H1 (cell line): ENCODE measurements around the gene RPS26. TPM values are rescaled to one million over a fixed set of nuclear protein-coding genes. Genes with fewer than 3 reads are reported as not detected.

Experiments
- CTCF ChIA-PET: fragments of 300-600 bp; sonication (Branson Sonifier 250); formaldehyde crosslinking; loops from one replicate; lab custom pipeline; 2021; ENCODE audit not compliant: partially characterized antibody; lab: Charles Lee
- POLR2A ChIA-PET: fragments of 300-600 bp; sonication (Branson Sonifier 250); formaldehyde crosslinking; loops from one replicate; lab custom pipeline; 2021; ENCODE audit warnings: inconsistent platforms; ENCODE audit not compliant: partially characterized antibody; lab: Charles Lee
- DNase-seq, 2 experiments: peaks; one replicate each; pipeline versions ENCODE4 v3.0.0 to v3.0.0-alpha.2; 2010 to 2022; ENCODE audit warnings: low spot score in 2 of 2, low read depth in 1 of 2, mixed read lengths in 1 of 2
- FAIRE-seq: peaks from 2 replicates; lab custom pipeline; 2011; peaks lifted over from hg19 to GRCh38; lab: Jason Lieb, UNC
- H2AFZ ChIP-seq: 2 replicates; pipeline ENCODE4 v1.8.1; 2012; ENCODE audit warnings: low read length, inconsistent platforms
- H2AK5ac ChIP-seq: 2 replicates; pipeline ENCODE4 v1.6.1; 2013; ENCODE audit warnings: low read depth, low read length
- H2BK120ac ChIP-seq: replicated peaks from 2 replicates; pipeline ENCODE3; 2013; ENCODE audit warnings: low read depth, low read length, inconsistent platforms
- H2BK12ac ChIP-seq: 2 replicates; pipeline ENCODE4 v1.6.1; 2013; ENCODE audit warnings: low read depth, low read length
- H2BK15ac ChIP-seq: 2 replicates; pipeline ENCODE4 v1.6.1; 2013; ENCODE audit warnings: low read length
- H2BK20ac ChIP-seq: 2 replicates; pipeline ENCODE4 v1.6.1; 2013; ENCODE audit warnings: low read length
- H2BK5ac ChIP-seq: 2 replicates; pipeline ENCODE4 v1.6.1; 2013; ENCODE audit warnings: low read depth, low read length
- H3K14ac ChIP-seq: 2 replicates; pipeline ENCODE4 v1.6.1; 2013; ENCODE audit warnings: inconsistent platforms; ENCODE audit not compliant: insufficient read length
- H3K18ac ChIP-seq: 2 replicates; pipeline ENCODE4 v1.6.1; 2013; ENCODE audit warnings: low read length; ENCODE audit errors: extremely low read depth
- H3K23ac ChIP-seq: 2 replicates; pipeline ENCODE4 v1.6.1; 2013; ENCODE audit warnings: inconsistent platforms; ENCODE audit not compliant: insufficient read length
- H3K23me2 ChIP-seq: 2 replicates; pipeline ENCODE4 v1.6.1; 2013; ENCODE audit warnings: low read depth, low read length
- H3K27ac ChIP-seq: 2 replicates; pipeline ENCODE4 v1.6.1; 2011; ENCODE audit warnings: low read depth, low read length, inconsistent platforms
- H3K27me3 ChIP-seq, 4 experiments: replicated peaks in 1 of 4; 1 replicate in 1 of 4; 2 replicates in 3 of 4; pipeline versions ENCODE4 v1.6.1 to v1.8.1; 2011 to 2013; ENCODE audit warnings: low read length in 3 of 4, mild to moderate bottlenecking in 3 of 4, inconsistent platforms in 2 of 4, mixed read lengths in 2 of 4, moderate library complexity in 1 of 4; ENCODE audit not compliant: control insufficient read depth in 3 of 4, insufficient read depth in 3 of 4; ENCODE audit errors: extremely low read depth in 1 of 4
- H3K36me3 ChIP-seq, 4 experiments: 2 replicates each; pipeline versions ENCODE4 v1.6.1 to v1.8.1; 2011 to 2013; ENCODE audit warnings: mild to moderate bottlenecking in 4 of 4, low read length in 3 of 4, moderate library complexity in 2 of 4, control low read depth in 1 of 4, inconsistent platforms in 1 of 4; ENCODE audit not compliant: insufficient read depth in 4 of 4, control insufficient read depth in 2 of 4
- H3K4ac ChIP-seq: replicated peaks from 2 replicates; pipeline ENCODE3; 2013; ENCODE audit warnings: low read length, low read depth, mixed read lengths, inconsistent platforms; ENCODE audit not compliant: insufficient read length
- H3K4me1 ChIP-seq, 4 experiments: replicated peaks in 1 of 4; 1 replicate in 1 of 4; 2 replicates in 3 of 4; pipeline versions ENCODE4 v1.6.1 to v1.8.1; 2011 to 2013; ENCODE audit warnings: low read length in 3 of 4, inconsistent platforms in 2 of 4, mixed read lengths in 1 of 4; ENCODE audit not compliant: insufficient read depth in 4 of 4, control insufficient read depth in 3 of 4
- H3K4me2 ChIP-seq, 2 experiments: 2 replicates each; pipeline versions ENCODE4 v1.6.1 to v1.8.1; 2011 to 2013; ENCODE audit warnings: low read depth in 2 of 2, low read length in 2 of 2, control low read depth in 1 of 2, inconsistent platforms in 1 of 2, mild to moderate bottlenecking in 1 of 2; ENCODE audit not compliant: insufficient read depth in 1 of 2
- H3K4me3 ChIP-seq, 4 experiments: fragments of 200-600, 300-600 bp in 1 of 4; sonication (generic), shearing (Covaris generic), sonication (Bioruptor Twin) in 1 of 4; 2 replicates each; pipeline versions ENCODE4 v1.5.1 to v1.8.1; 2011 to 2016; ENCODE audit warnings: low read length in 4 of 4, low read depth in 3 of 4, control low read depth in 2 of 4, inconsistent platforms in 2 of 4, mild to moderate bottlenecking in 2 of 4, mixed read lengths in 1 of 4, moderate library complexity in 1 of 4; ENCODE audit not compliant: insufficient read depth in 2 of 4; ENCODE audit errors: extremely low read depth in 1 of 4
- H3K56ac ChIP-seq: replicated peaks from 2 replicates; pipeline ENCODE3; 2013; ENCODE audit warnings: low read depth, mild to moderate bottlenecking, mixed read lengths, low read length, inconsistent platforms; ENCODE audit not compliant: insufficient read length
- H3K79me1 ChIP-seq: 2 replicates; pipeline ENCODE4 v1.6.1; 2013; ENCODE audit warnings: low read depth, low read length, control low read depth
- H3K79me2 ChIP-seq, 2 experiments: 2 replicates each; pipeline versions ENCODE4 v1.6.1 to v1.8.1; 2012 to 2013; ENCODE audit warnings: low read length in 2 of 2, mild to moderate bottlenecking in 2 of 2, inconsistent platforms in 1 of 2; ENCODE audit not compliant: insufficient read depth in 2 of 2, control insufficient read depth in 1 of 2
- H3K9ac ChIP-seq, 4 experiments: replicated peaks in 1 of 4; 1 replicate in 1 of 4; 2 replicates in 3 of 4; pipeline versions ENCODE4 v1.6.1 to v1.8.1; 2011 to 2013; ENCODE audit warnings: low read depth in 3 of 4, low read length in 3 of 4, control low read depth in 2 of 4, mild to moderate bottlenecking in 2 of 4, moderate library complexity in 2 of 4, inconsistent platforms in 1 of 4; ENCODE audit errors: extremely low read depth in 1 of 4
- H3K9me3 ChIP-seq, 2 experiments: 2 replicates each; pipeline versions ENCODE4 v1.6.1 to v1.8.1; 2012 to 2013; ENCODE audit warnings: mild to moderate bottlenecking in 2 of 2, moderate library complexity in 2 of 2, control low read depth in 1 of 2, inconsistent platforms in 1 of 2, low read depth in 1 of 2, low read length in 1 of 2, mixed read lengths in 1 of 2; ENCODE audit not compliant: insufficient read depth in 2 of 2
- H4K20me1 ChIP-seq, 2 experiments: replicated peaks in 1 of 2; 2 replicates each; pipeline versions ENCODE3 to v1.8.1; 2011 to 2013; ENCODE audit warnings: inconsistent platforms in 2 of 2, low read length in 2 of 2, mild to moderate bottlenecking in 1 of 2; ENCODE audit not compliant: insufficient read depth in 2 of 2, control insufficient read depth in 1 of 2
- H4K5ac ChIP-seq: 2 replicates; pipeline ENCODE4 v1.6.1; 2013; ENCODE audit warnings: low read length, low read depth, mixed read lengths, inconsistent platforms; ENCODE audit not compliant: insufficient read length
- H4K8ac ChIP-seq: 2 replicates; pipeline ENCODE4 v1.8.0; 2013; ENCODE audit warnings: mild to moderate bottlenecking, moderate library complexity, low read length, inconsistent platforms; ENCODE audit not compliant: insufficient read depth; ENCODE audit errors: extremely low read depth
- H4K91ac ChIP-seq: replicated peaks from 2 replicates; pipeline ENCODE3; 2013; ENCODE audit warnings: low read length, mixed read lengths, inconsistent platforms; ENCODE audit not compliant: insufficient read length
- ASH2L ChIP-seq: fragments of 200-600, 300-600 bp; sonication (generic); IDR thresholded peaks from one replicate; pipeline ENCODE4 v1.7.1; 2017; ENCODE audit warnings: low read length
- CHD1 ChIP-seq: IDR thresholded peaks from 2 replicates; pipeline ENCODE4 v1.6.1; 2012; ENCODE audit warnings: low read depth, low read length, improper control_type of control experiment
- CHD2 ChIP-seq: IDR thresholded peaks from 2 replicates; pipeline ENCODE4 v1.6.1; 2012; ENCODE audit warnings: low read length, improper control_type of control experiment
- NANOG ChIP-seq: IDR thresholded peaks from 2 replicates; pipeline ENCODE4 v1.6.1; 2011; ENCODE audit warnings: low read length, low read depth, mild to moderate bottlenecking, inconsistent platforms; ENCODE audit not compliant: insufficient read depth, poor library complexity, severe bottlenecking
- RAD21 ChIP-seq, 2 experiments: IDR thresholded peaks in 1 of 2; conservative IDR thresholded peaks in 1 of 2; 2 replicates each; pipeline ENCODE4 v1.6.1; 2011; ENCODE audit warnings: low read depth in 2 of 2, low read length in 2 of 2, improper control_type of control experiment in 1 of 2, inconsistent platforms in 1 of 2, mild to moderate bottlenecking in 1 of 2, moderate library complexity in 1 of 2
- RBBP5 ChIP-seq: IDR thresholded peaks from 2 replicates; pipeline ENCODE4 v1.7.1; 2012; ENCODE audit warnings: low read depth, mild to moderate bottlenecking, inconsistent platforms, low read length, moderate library complexity, borderline replicate concordance
- SIN3A ChIP-seq, 2 experiments: IDR thresholded peaks in 1 of 2; conservative IDR thresholded peaks in 1 of 2; 2 replicates each; pipeline ENCODE4 v1.6.1; 2011 to 2012; ENCODE audit warnings: low read length in 2 of 2, improper control_type of control experiment in 1 of 2, low read depth in 1 of 2, mild to moderate bottlenecking in 1 of 2
- SP4 ChIP-seq: IDR thresholded peaks from 2 replicates; pipeline ENCODE4 v1.6.1; 2012; ENCODE audit warnings: low read length, inconsistent platforms
- SRF ChIP-seq: IDR thresholded peaks from 2 replicates; pipeline ENCODE4 v1.6.1; 2011; ENCODE audit warnings: mild to moderate bottlenecking, low read depth, low read length, moderate library complexity
- WGBS, 2 experiments: shearing (Covaris generic) in 1 of 2; methylation state at CpG; one replicate each; pipeline versions ENCODE4 v1.1.6 to v1.1.7; 2013 to 2015; ENCODE audit warnings: low lambda C conversion rate in 2 of 2, mixed read lengths in 2 of 2, inconsistent platforms in 1 of 2, low coverage in 1 of 2, missing lambda C conversion rate in 1 of 2; ENCODE audit not compliant: insufficient replicate concordance in 2 of 2, insufficient coverage in 1 of 2, insufficient read length in 1 of 2; ENCODE audit errors: extremely low coverage in 1 of 2, missing lambda C conversion rate in 1 of 2; 5-methylcytosine and 5-hydroxymethylcytosine counted together
- polyA plus RNA-seq, 7 experiments: library from polyadenylated mRNA; depleted of rRNA in 3 of 7; stranded (reverse) in 5 of 7; unstranded in 2 of 7; fragments of >200 nt in 5 of 7; fragments of 200-250 nt in 2 of 7; gene quantifications; 1 replicate in 5 of 7; 2 replicates in 1 of 7; 4 replicates in 1 of 7; pipeline versions ENCODE4 v1.2.1 to v1.2.3, GENCODE V29; 2011 to 2013; ENCODE audit warnings: missing spikeins in 2 of 7, mixed read lengths in 2 of 7
- total RNA-seq: library from RNA; stranded (reverse); fragmentation: NEBNext Ultra II Directional; extraction: Animal tissue kit (Norgen Biotek cat#: 25700); gene quantifications from 2 replicates; pipeline ENCODE4 v1.2.1, GENCODE V29; 2021
- TF ChIP-seq, protein P1 (sequence below): IDR thresholded peaks from 2 replicates; pipeline ENCODE4 v1.6.1; 2012; ENCODE audit warnings: inconsistent platforms

Gene RPS26
- total and polyA plus RNA-seq, 2 of the 8 experiments (the other 6 are each of a cell fraction or from before 2014, with no cell fraction given), result 53.4 to 1,922 TPM

DNA sequence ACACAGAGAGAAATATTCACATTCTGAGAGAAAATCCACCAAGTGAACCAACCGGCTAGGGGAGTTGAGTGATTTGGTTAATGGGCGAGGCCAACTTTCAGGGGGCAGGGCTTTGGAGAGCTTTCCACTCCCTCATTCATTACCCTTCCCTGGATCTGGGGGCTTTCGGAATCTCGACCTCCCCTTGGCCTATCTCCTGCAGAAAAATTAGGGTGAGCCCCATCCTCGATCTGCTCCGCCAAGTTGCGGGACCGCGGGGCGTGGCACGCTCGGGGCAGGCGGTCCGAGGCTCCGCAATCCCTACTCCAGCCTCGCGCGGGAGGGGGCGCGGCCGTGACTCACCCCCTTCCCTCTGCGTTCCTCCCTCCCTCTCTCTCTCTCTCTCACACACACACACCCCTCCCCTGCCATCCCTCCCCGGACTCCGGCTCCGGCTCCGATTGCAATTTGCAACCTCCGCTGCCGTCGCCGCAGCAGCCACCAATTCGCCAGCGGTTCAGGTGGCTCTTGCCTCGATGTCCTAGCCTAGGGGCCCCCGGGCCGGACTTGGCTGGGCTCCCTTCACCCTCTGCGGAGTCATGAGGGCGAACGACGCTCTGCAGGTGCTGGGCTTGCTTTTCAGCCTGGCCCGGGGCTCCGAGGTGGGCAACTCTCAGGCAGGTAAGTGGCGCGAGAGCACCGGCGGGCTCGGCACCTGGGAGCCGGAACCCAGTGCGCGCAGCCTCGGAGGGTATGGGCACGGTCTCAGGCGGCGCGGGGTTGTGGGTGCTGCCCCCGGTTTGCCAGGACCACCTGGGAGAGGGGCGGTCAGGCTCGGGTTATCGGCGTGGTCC, 38.2 kb downstream of the RPS26 start, which contains the start of gene ERBB3:
TSS of gene ERBB3 (plus strand) at position 443 of the 833 bp plus-strand sequence. CDS start at position 579, 136 bp downstream.
- peak within 1 kb of the TSS; percentile 97 for H3K56ac ChIP-seq
- H4K20me1 ChIP-seq, result peaks cover 2 to 10% of the 10 kb centered on the region in 2 experiments
- peak within 1 kb of the TSS; percentile 92 for H3K27ac ChIP-seq
- H3K27me3 ChIP-seq, result no peaks in the 10 kb centered on the region
- peak within 1 kb of the TSS; percentile 96 for H2BK120ac ChIP-seq
- peak within 1 kb of the TSS; percentile 99 for H4K8ac ChIP-seq
- peak within 1 kb of the TSS; percentile 100 for H4K5ac ChIP-seq
- no peak within 1 kb of the TSS; the same call in 1 of the 2 replicates for H2AK5ac ChIP-seq
- ChIA-PET POLR2A (interaction anchor here (0.6 to 8.9 kb wide), 46 partner anchors 14 to 356 kb away, joined by 3 to 112 read pairs (median 4); partner anchors contain the start of genes ANKRD52, ESYT1, IKZF4 and MYL6), CTCF (interaction anchor here (0.5 to 5.1 kb wide), 28 partner anchors 11 to 274 kb away, joined by 3 to 31 read pairs (median 4); partner anchors contain the start of genes ESYT1, ORMDL2, PA2G4 and RNF41)
- peak within 1 kb of the TSS; percentile 62 to 97 for H3K4me2 ChIP-seq
- H2AFZ ChIP-seq, result peak within 1 kb of the TSS; percentile 99
- no peak within 1 kb of the TSS for H3K14ac ChIP-seq
- H3K23ac ChIP-seq, result no peak within 1 kb of the TSS
- peak within 1 kb of the TSS; percentile 98 for H2BK5ac ChIP-seq
- peaks cover 6% of the 10 kb centered on the region; the same call in 1 of the 2 replicates for H3K79me1 ChIP-seq
- no peak within 1 kb of the TSS for H3K4ac ChIP-seq
- H3K36me3 ChIP-seq, result peaks cover 0 to 3% (median 2%) of the 10 kb centered on the region in 4 experiments; a peak in 6 of 8 replicates
- WGBS, 2 experiments, result 2% methylated on average over 54 of the region's 59 CpGs; no CpG with 5 or more reads in 1 of the 2 experiments
- 0 out of 2 replicates have a peak within 1 kb of the TSS, but pooled peaks have one; percentile 61 for H2BK20ac ChIP-seq
- no peaks in the 10 kb centered on the region; a peak in 1 of 4 replicates for H3K9me3 ChIP-seq
- peak within 1 kb of the TSS; percentile 74 to 89 (median 80) for H3K4me3 ChIP-seq
- peak; percentile 58 for FAIRE-seq
- peaks cover 3 to 17% (median 11%) of the 10 kb centered on the region in 4 experiments for H3K4me1 ChIP-seq
- H4K91ac ChIP-seq, result peak within 1 kb of the TSS; percentile 98
- peaks cover 7% of the 10 kb centered on the region; the same call in 1 of the 2 replicates for H3K23me2 ChIP-seq
- peak within 1 kb of the TSS; percentile 100 for H2BK12ac ChIP-seq
- peak within 1 kb of the TSS; percentile 100 for H2BK15ac ChIP-seq
- peak in 1 of 2 experiments; percentile 87 for DNase-seq
- peaks cover 0 to 27% of the 10 kb centered on the region in 2 experiments; a peak in 2 of 4 replicates for H3K79me2 ChIP-seq
- peak within 1 kb of the TSS; percentile 79 to 95 (median 88) for H3K9ac ChIP-seq
- peak within 1 kb of the TSS; percentile 100 for H3K18ac ChIP-seq
- TF ChIP-seq RAD21 (IDR thresholded peaks at IDR 0.05 in 1 of 2, conservative IDR thresholded peaks at IDR 0.05 in 1 of 2; ENCODE audit: low read depth in 2 of 2, low read length in 2 of 2) (no peak), CHD2 (no peak), ASH2L (peak; percentile 64), CHD1 (no peak), RBBP5 (peak; percentile 89), SIN3A (conservative IDR thresholded peaks at IDR 0.05 in 1 of 2, IDR thresholded peaks at IDR 0.05 in 1 of 2; ENCODE audit: low read depth in 1 of 2, low read length in 2 of 2) (peak in 1 of 2 experiments; percentile 59; a peak in 1 of 4 replicates), SP4 (no peak), SRF (no peak), NANOG (no peak)
- TF ChIP-seq, protein P1, sequence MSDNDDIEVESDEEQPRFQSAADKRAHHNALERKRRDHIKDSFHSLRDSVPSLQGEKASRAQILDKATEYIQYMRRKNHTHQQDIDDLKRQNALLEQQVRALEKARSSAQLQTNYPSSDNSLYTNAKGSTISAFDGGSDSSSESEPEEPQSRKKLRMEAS, result peak; percentile 54; the same call in 1 of the 2 replicates
